Prostate gland (tissue), 2 donors: Measurements from ENCODE around the gene NR4A3. TPM values are rescaled to one million over a fixed set of nuclear protein-coding genes. Genes with fewer than 3 reads are reported as not detected.

Experiments
- DNase-seq: peaks from one replicate; pipeline ENCODE4 v3.0.0-alpha.2; 2019; ENCODE audit warnings: low spot score
- H3K27ac ChIP-seq, 2 donors: fragments of 200-600 bp; sonication (generic); 2 replicates each; pipeline ENCODE4 v1.5.1; 2017 to 2019
- H3K27me3 ChIP-seq: fragments of 200-600 bp; sonication (generic); replicated peaks from 2 replicates; pipeline ENCODE4 v1.5.1; 2019; ENCODE audit not compliant: insufficient read depth
- H3K36me3 ChIP-seq, 2 donors: fragments of 200-600 bp; sonication (generic); 1 replicate in 1 of 2; 2 replicates in 1 of 2; pipeline versions ENCODE4 v1.5.1 to v1.8.1; 2017 to 2019
- H3K4me1 ChIP-seq: fragments of 200-600 bp; sonication (generic); replicated peaks from 2 replicates; pipeline ENCODE4 v1.5.1; 2019
- H3K4me3 ChIP-seq, 2 donors: fragments of 200-600 bp; sonication (generic); 2 replicates each; pipeline ENCODE4 v1.5.1; 2017 to 2019
- H3K9me3 ChIP-seq: fragments of 200-600 bp; sonication (generic); 2 replicates; pipeline ENCODE4 v1.5.1; 2017
- POLR2A ChIP-seq: fragments of 450-650 bp; IDR thresholded peaks from one replicate; pipeline ENCODE4 v1.6.1; 2016; ENCODE audit warnings: antibody characterized with exemption, mild to moderate bottlenecking
- POLR2AphosphoS5 ChIP-seq: sonication (generic); formaldehyde crosslinking; IDR thresholded peaks from one replicate; pipeline ENCODE4 v1.6.1; 2017; ENCODE audit warnings: antibody characterized with exemption
- WGBS: methylation state at CpG from one replicate; pipeline ENCODE4 v1.1.5; 2018; 5-methylcytosine and 5-hydroxymethylcytosine counted together
- intact Hi-C: fragments of 100-400 bp; cut with DNase I; formaldehyde crosslinking; loops from one replicate; pipeline ENCODE4 v1.14.2; 2022
- total RNA-seq, 2 donors: library from RNA; depleted of rRNA; stranded (reverse); fragments of >200 nt; gene quantifications; one replicate each; pipeline ENCODE4 v1.1.0, GENCODE V29; 2016
- TF ChIP-seq, protein P1 (sequence below), 4 experiments: fragments of 200-600 bp in 2 of 4; fragments of 450-650 bp in 2 of 4; sonication (generic) in 2 of 4; IDR thresholded peaks; 1 replicate in 3 of 4; 2 replicates in 1 of 4; pipeline ENCODE4 v1.5.1; 2016 to 2019; ENCODE audit warnings: antibody characterized with exemption in 4 of 4, mild to moderate bottlenecking in 2 of 4, moderate library complexity in 2 of 4

NR4A3 gene
- total RNA-seq, result 1 to 10 TPM in 1 of 2 donors, under 1 TPM in 1; 0.64 to 1.1 TPM

GRCh38 chr9:99821396-99822108 is at the start of gene NR4A3:
Gene NR4A3, plus strand, starts transcription at chr9:99821885. Its CDS starts 6,158 bp downstream, at chr9:99828043.
- Histone ChIP-seq H3K4me3 (peak within 1 kb of the TSS; percentile 76 to 77), H3K4me1 (peaks cover 8% of the 10 kb centered on the region), H3K27ac (peak within 1 kb of the TSS; percentile 97 to 98), H3K9me3 (no peaks in the 10 kb centered on the region), H3K27me3 (no peaks in the 10 kb centered on the region), H3K36me3 (no peaks in the 10 kb centered on the region)
- WGBS, result under 1% methylated on average over 30 of the region's 75 CpGs
- intact Hi-C loops, result loop anchor here (10.0 kb wide), 5 partner anchors 273 to 717 kb away; partner anchors contain the start of genes ERP44, INVS and TGFBR1
- TF ChIP-seq POLR2AphosphoS5 (peak; percentile 99), POLR2A (peak; percentile 95)
- TF ChIP-seq, protein P1, sequence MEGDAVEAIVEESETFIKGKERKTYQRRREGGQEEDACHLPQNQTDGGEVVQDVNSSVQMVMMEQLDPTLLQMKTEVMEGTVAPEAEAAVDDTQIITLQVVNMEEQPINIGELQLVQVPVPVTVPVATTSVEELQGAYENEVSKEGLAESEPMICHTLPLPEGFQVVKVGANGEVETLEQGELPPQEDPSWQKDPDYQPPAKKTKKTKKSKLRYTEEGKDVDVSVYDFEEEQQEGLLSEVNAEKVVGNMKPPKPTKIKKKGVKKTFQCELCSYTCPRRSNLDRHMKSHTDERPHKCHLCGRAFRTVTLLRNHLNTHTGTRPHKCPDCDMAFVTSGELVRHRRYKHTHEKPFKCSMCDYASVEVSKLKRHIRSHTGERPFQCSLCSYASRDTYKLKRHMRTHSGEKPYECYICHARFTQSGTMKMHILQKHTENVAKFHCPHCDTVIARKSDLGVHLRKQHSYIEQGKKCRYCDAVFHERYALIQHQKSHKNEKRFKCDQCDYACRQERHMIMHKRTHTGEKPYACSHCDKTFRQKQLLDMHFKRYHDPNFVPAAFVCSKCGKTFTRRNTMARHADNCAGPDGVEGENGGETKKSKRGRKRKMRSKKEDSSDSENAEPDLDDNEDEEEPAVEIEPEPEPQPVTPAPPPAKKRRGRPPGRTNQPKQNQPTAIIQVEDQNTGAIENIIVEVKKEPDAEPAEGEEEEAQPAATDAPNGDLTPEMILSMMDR (IDR thresholded peaks at IDR 0.05), result peak in 3 of 4 experiments; percentile 55 to 97 (median 76)
- DNase-seq, result peak; percentile 95

DNA sequence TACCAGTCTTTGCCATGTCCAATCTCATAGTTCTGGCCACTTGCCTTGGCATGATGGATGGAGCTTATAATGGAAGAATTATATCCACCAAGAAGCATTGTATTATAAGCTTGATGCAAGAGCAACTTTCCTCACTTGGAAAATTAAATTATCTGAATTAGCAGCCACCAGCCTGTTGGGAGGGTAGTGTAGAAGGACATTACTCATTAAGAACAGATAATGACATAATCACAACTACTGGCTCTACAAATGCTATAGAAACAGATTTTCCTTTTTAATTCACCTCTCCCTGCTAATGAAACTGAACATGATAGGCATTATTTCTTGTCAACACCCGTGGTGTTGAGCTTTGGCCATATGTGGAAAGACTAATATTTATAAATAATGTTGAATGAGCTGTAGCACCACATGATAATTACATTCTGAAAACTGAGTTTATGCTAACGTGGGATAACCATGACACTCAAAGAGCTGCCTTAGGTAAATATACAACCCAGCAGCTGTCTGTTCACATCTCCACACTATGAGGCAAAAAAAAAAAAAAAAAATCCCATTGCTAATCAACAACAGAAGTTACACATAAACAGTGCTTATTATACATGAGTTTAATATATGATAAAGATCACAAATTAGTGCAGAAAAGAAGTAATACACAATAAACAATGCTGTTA is 48.1 kb upstream of the NR4A3 start:
- Histone ChIP-seq H3K4me3 (no peak overlapping the region), H3K4me1 (no peaks in the 10 kb centered on the region), H3K9me3 (no peaks in the 10 kb centered on the region), H3K36me3 (no peaks in the 10 kb centered on the region), H3K27me3 (no peaks in the 10 kb centered on the region), H3K27ac (no peak overlapping the region)
- intact Hi-C loops, result no loop called here
- no peak for DNase-seq
- TF ChIP-seq POLR2A (no peak), POLR2AphosphoS5 (no peak)
- TF ChIP-seq, protein P1 (IDR thresholded peaks at IDR 0.05), result no peak
- WGBS, result 83% methylated on average over 2 of the region's 2 CpGs

DNA sequence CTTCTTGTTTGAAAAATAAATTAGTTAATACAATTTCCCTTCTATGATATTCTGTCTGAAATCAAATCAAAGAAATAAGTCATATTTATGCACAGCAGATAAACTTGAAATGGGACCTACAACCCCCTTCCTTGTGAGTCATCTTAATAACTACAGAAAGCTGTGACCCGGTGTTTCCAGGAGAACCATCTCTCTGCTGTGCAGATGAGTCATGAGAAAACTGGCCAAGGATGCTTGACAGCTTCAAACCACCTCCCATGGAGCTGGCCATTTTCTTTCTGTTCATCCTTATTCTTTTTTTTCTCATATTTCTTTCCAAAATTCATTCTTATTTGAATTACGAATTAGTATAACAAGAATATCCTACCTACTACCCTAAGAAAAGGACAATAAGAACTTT is 43.4 kb upstream of the NR4A3 start:
- TF ChIP-seq, protein P1 (IDR thresholded peaks at IDR 0.05), result no peak
- TF ChIP-seq POLR2A, result no peak
- no peak for TF ChIP-seq POLR2AphosphoS5
- H3K9me3 ChIP-seq, result no peaks in the 10 kb centered on the region
- WGBS, result 73% methylated on average over 2 of the region's 2 CpGs

GRCh38 chr9:99778836-99779235 is 42.8 kb upstream of the NR4A3 start:
- H3K27me3 ChIP-seq, result no peaks in the 10 kb centered on the region
- WGBS, result 88% methylated on average over 3 of the region's 3 CpGs
- no peak for DNase-seq
- TF ChIP-seq POLR2AphosphoS5, result no peak
- TF ChIP-seq, protein P1 (IDR thresholded peaks at IDR 0.05), result no peak
- no peak for TF ChIP-seq POLR2A
- H3K27ac ChIP-seq, result no peak overlapping the region
- no peaks in the 10 kb centered on the region for H3K9me3 ChIP-seq
- intact Hi-C loops, result no loop called here
- H3K4me1 ChIP-seq, result no peaks in the 10 kb centered on the region
- no peak overlapping the region for H3K4me3 ChIP-seq
- H3K36me3 ChIP-seq, result no peaks in the 10 kb centered on the region

More for the DNA sequence above, 43.4 kb upstream of the NR4A3 start:
- no peaks in the 10 kb centered on the region for H3K27me3 ChIP-seq
- intact Hi-C loops, result no loop called here
- no peaks in the 10 kb centered on the region for H3K4me1 ChIP-seq
- H3K36me3 ChIP-seq, result no peaks in the 10 kb centered on the region
- H3K4me3 ChIP-seq, result no peak overlapping the region
- no peak for DNase-seq
- no peak overlapping the region for H3K27ac ChIP-seq
